Duodenal mucosa (tissue), 2 donors: ENCODE results near the gene BAIAP2L1.
A peak's percentile ranks its signal among the peaks of the same experiment; 100 is the strongest.

Experiments
- H3K27ac ChIP-seq: one replicate; pipeline ENCODE4 v1.7.0; 2013; ENCODE audit warnings: low read depth, low read length
- H3K27me3 ChIP-seq, 2 donors: one replicate each; pipeline ENCODE4 v1.7.0; 2013; ENCODE audit warnings: low read length in 2 of 2, control low read depth in 1 of 2; ENCODE audit not compliant: insufficient read depth in 2 of 2, control insufficient read depth in 1 of 2
- H3K36me3 ChIP-seq, 2 donors: one replicate each; pipeline ENCODE4 v1.7.0; 2013; ENCODE audit warnings: low read length in 2 of 2, control low read depth in 1 of 2; ENCODE audit not compliant: insufficient read depth in 2 of 2, control insufficient read depth in 1 of 2
- H3K4me1 ChIP-seq, 2 donors: one replicate each; pipeline ENCODE4 v1.7.0; 2013; ENCODE audit warnings: low read length in 2 of 2, control low read depth in 1 of 2; ENCODE audit not compliant: insufficient read depth in 2 of 2, control insufficient read depth in 1 of 2
- H3K4me3 ChIP-seq, 2 donors: one replicate each; pipeline ENCODE4 v1.7.0; 2013; ENCODE audit warnings: low read length in 2 of 2, low read depth in 1 of 2
- H3K9ac ChIP-seq, 2 donors: one replicate each; pipeline ENCODE4 v1.7.0; 2013; ENCODE audit warnings: low read length in 2 of 2, low read depth in 1 of 2
- H3K9me3 ChIP-seq, 2 donors: one replicate each; pipeline ENCODE4 v1.7.0; 2013; ENCODE audit warnings: low read length in 2 of 2, control low read depth in 1 of 2; ENCODE audit not compliant: control insufficient read depth in 1 of 2

The BAIAP2L1 gene

DNA sequence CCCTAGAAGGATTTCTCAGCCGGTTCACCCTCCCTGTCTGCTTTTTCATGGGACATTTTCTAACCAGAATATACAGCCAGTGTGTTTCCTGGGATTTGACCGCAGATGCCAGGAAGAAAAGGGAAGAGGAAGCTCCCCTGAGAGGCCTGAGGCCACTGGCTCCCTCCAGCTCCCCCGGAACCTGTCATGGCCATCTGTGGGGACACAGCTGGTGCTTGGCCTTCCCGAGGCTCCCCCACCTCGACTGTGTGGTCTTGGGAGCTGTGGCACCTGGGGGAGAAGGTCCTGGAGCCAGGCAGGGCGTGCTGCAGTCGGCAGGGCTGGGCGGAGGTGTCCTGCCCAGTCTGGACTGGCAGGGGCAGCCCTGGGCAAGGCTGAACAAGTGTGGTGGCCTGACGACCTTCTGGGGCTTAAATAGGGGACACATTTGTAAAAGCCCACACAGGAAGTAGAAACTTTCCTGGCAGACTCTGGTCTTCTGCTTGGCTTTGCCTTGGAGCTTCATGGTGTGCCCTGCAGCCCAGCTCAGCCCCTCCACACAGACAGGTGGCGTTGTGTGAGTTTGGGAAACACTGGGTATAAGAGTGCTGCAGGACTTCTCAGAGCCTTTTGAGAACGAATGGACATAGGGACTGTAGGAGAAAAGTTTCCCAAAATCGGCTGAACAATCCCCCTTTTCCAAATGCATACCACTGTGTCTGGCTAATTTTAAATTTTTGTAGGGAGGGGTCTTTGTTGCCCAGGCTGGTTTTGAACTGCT, 112.6 kb downstream of the BAIAP2L1 start:
- Histone ChIP-seq H3K27me3 (no peaks in the 10 kb centered on the region), H3K27ac (peak overlapping the region; percentile 5), H3K36me3 (peaks cover 26 to 36% of the 10 kb centered on the region in 2 donors), H3K9ac (peak overlapping the region in 1 of 2 donors; percentile 25), H3K4me3 (peak overlapping the region in 1 of 2 donors; percentile 2), H3K9me3 (no peaks in the 10 kb centered on the region), H3K4me1 (peaks cover 50 to 59% of the 10 kb centered on the region in 2 donors)

DNA sequence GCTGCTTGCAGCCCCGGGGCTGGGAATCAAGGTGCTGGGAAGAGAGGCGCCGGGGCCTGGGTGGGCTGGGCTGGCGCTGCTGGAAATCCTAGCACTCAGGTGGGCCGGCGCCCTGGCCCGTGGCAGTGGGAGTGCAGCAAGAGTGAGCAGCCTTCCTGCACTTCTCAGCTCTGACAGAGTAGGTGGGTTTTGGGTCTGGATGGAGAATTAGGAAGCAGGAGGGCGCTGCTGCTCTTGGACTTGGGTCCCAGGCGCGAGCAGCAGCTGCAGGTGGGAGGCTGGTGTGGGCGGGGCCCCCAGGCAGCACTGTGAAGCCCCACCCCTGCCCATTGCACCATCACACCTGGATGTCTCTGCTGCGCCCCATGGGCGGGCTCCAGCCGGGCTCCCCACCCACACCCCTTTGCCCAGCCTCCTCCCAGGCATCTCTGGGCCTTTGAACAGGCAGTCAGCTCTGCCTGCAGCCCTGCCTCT, 113.4 kb downstream of the BAIAP2L1 start:
- peaks cover 50 to 64% of the 10 kb centered on the region in 2 donors for H3K4me1 ChIP-seq
- H3K9me3 ChIP-seq = no peaks in the 10 kb centered on the region
- peaks cover 22 to 29% of the 10 kb centered on the region in 2 donors for H3K36me3 ChIP-seq
- H3K27ac ChIP-seq = peak overlapping the region; percentile 5
- H3K9ac ChIP-seq = peak overlapping the region in 1 of 2 donors; percentile 25
- peak overlapping the region; percentile 2 to 15 for H3K4me3 ChIP-seq
- H3K27me3 ChIP-seq = no peaks in the 10 kb centered on the region

DNA sequence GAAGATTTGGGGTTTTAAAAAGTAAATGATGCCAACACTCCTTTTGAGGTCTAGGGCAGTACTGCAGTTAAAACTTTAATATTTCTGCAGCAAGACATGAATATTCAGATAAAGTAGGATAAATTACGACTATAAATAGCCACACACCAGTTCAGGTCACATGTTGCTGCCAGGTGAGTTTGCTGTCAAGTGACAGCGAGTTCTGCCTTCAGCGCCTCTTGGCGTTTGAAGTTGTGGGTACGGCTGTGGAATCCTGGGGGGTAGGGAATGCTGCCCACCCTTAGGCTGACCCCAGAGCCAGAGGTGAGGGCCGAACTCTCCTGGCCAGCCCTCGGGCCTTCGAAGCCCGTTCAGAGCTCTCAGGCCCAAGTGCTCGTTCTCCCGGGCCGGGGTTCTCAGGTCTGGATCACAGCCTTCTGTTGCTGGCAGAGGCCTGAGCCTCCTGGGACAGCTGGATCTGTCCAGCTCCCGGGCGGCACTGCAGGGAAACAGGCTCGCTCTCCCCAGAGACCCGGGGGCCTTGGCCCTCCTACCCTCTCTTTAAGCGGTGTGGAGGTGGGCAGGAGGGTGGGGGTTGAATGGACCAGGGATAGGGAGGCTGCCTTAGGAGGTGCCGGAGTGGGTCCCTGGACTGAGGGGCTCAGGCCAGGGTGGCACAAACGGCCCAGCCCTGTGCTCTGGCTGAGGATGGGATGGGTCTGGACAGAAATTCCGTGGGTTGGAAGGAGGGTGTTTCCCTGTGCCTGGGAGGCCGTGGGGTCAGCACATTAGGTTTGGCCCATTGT, 114.0 kb downstream of the BAIAP2L1 start:
- Histone ChIP-seq H3K9ac (no peak overlapping the region), H3K4me3 (peak overlapping the region in 1 of 2 donors; percentile 93)

DNA sequence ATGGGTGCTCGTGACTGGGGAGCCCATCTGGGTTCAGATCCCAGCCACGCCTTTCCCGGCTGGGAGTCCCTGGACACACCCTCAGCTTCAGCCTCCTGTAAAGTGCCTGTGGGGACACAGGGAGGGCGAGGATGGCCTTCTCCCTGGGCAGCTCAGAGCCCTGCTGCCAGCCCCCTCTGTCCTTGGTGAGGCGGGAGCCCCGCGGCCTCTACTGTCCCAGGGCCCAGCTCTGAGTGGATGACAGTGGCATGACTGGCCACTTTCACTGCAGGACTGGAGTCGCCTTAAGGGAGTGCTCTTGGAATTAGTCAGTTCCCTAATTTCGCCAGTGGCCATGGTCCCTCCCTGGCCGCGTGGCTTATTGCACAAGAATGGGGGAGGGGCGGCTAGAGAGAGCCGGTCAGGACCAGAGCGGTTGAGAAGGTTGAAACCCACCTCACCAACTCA, 114.8 kb downstream of the BAIAP2L1 start:
- peaks cover 50 to 64% of the 10 kb centered on the region in 2 donors for H3K4me1 ChIP-seq
- H3K9ac ChIP-seq = peak overlapping the region; percentile 83 to 96

More for the DNA sequence above, 114.0 kb downstream of the BAIAP2L1 start:
- no peaks in the 10 kb centered on the region for H3K9me3 ChIP-seq
- no peaks in the 10 kb centered on the region for H3K27me3 ChIP-seq
- H3K36me3 ChIP-seq = peaks cover 20 to 23% of the 10 kb centered on the region in 2 donors
- peaks cover 50 to 64% of the 10 kb centered on the region in 2 donors for H3K4me1 ChIP-seq
- peak overlapping the region; percentile 95 for H3K27ac ChIP-seq

DNA sequence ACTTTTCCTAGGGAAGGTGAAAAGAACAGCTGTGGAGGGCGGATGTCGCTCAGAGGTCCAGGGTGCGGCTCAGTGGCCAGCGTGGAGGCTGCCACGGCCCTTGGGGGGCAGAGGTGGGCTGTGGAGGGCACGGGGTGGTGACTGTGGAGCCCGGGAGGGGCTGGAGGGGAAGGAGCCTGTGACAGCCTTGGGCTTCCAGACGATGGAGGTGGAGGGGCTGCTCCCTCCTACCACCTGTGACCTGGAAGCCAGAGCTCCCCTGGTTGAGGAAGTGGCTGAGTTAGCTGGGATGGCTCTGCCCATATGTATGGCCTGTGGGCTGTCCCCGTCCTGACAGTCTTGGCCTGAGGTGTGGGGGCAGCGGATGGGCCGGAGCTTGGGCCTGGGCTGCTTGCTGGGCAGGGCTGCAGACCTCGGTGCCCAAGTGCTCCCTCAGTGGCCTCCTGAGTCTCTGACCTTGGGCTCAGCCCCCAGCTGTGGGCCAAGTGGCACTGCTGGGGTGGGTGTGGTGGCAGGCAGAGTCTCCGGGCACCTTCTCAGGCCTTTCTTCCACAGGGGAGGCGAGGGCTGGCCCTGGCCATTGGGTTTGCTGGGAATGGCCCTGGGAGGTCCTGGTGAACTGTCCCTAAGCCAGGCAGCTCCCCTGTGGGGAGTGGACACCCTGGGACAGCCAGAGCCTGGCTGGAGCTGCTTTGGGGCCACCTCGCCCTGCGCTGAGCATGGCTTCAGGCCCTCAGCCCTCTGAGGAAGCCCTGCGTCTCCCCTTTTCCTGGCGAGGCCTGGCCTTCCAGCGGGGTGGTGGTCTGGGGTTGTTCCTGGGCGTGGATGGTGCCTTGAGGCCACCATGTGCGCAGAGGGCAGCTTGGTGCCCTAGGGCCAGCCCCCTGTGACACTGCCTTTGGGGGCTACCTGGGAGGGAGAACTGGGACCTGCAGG, 115.5 kb downstream of the BAIAP2L1 start:
- Histone ChIP-seq H3K27me3 (no peaks in the 10 kb centered on the region), H3K4me1 (peaks cover 50 to 70% of the 10 kb centered on the region in 2 donors), H3K36me3 (peaks cover 13 to 14% of the 10 kb centered on the region in 2 donors), H3K9me3 (no peaks in the 10 kb centered on the region), H3K4me3 (peak overlapping the region; percentile 76 to 93), H3K9ac (peak overlapping the region; percentile 83 to 96), H3K27ac (peak overlapping the region; percentile 95)

More for the DNA sequence above, 114.8 kb downstream of the BAIAP2L1 start:
- no peaks in the 10 kb centered on the region for H3K9me3 ChIP-seq
- H3K36me3 ChIP-seq = peaks cover 13 to 17% of the 10 kb centered on the region in 2 donors
- H3K4me3 ChIP-seq = peak overlapping the region; percentile 32 to 93
- peak overlapping the region; percentile 95 for H3K27ac ChIP-seq
- H3K27me3 ChIP-seq = no peaks in the 10 kb centered on the region

DNA sequence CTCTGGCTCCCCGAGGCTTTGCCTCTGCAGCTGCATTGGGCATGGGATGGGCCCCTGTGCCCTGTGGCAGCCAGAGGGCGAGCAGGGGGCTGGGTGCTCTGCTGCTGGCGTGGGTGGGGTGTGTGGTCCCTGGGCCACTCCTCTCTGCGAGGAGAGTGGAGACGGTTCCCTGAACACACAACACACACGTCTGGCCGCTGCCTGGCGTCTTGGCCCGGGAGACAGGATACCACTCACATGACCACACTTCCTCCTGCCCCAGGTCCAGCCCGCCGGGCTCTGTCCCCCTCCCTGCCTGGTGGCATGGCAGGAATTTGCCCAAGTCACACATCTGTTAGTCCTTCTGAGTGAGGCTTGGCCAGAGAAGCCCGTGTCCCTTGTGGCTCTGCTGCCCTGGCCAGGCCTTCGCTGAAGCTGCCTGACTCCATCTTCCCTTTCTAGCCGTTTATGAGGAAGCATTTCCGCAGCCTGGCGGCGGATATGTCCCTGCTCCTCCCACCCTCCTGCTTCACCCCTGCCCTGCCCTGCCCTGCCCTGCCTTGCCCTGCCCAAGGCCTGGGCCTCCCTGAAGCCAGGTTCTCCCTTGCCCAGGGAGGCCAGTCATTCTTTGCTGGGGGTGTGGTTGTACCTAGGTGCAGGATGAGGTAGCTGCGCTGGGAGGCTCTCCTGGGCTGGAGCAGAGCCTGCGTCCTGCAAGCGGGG, 116.4 kb downstream of the BAIAP2L1 start:
- Histone ChIP-seq H3K27me3 (no peaks in the 10 kb centered on the region), H3K27ac (peak overlapping the region; percentile 95), H3K4me1 (peaks cover 50 to 71% of the 10 kb centered on the region in 2 donors), H3K36me3 (peaks cover 8% of the 10 kb centered on the region in 2 donors), H3K9me3 (no peaks in the 10 kb centered on the region), H3K4me3 (peak overlapping the region; percentile 76 to 93), H3K9ac (peak overlapping the region; percentile 83 to 96)

DNA sequence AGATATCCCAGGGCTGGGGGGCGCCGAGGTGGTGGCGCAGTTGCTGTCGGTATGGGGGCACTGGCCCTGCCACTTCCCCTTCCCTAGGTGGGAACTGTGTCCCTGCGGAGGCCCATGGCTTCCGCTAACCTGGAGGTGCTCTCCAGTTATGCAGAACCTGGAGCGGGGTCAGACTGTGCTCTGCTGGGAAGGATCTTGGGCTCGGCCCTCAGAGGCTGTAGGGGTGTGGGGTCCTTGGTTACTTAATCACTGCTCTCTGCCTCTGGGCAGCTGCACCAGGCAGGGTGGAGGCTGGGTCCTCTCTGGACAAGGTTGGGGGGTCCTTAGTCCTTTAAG, 117.0 kb downstream of the BAIAP2L1 start:
- peak overlapping the region; percentile 83 to 96 for H3K9ac ChIP-seq
- H3K27ac ChIP-seq = peak overlapping the region; percentile 95
- H3K4me1 ChIP-seq = peaks cover 50 to 66% of the 10 kb centered on the region in 2 donors
- H3K4me3 ChIP-seq = peak overlapping the region; percentile 76 to 93
- H3K9me3 ChIP-seq = no peaks in the 10 kb centered on the region
- no peaks in the 10 kb centered on the region for H3K27me3 ChIP-seq
- peaks cover 8% of the 10 kb centered on the region in 2 donors for H3K36me3 ChIP-seq

DNA sequence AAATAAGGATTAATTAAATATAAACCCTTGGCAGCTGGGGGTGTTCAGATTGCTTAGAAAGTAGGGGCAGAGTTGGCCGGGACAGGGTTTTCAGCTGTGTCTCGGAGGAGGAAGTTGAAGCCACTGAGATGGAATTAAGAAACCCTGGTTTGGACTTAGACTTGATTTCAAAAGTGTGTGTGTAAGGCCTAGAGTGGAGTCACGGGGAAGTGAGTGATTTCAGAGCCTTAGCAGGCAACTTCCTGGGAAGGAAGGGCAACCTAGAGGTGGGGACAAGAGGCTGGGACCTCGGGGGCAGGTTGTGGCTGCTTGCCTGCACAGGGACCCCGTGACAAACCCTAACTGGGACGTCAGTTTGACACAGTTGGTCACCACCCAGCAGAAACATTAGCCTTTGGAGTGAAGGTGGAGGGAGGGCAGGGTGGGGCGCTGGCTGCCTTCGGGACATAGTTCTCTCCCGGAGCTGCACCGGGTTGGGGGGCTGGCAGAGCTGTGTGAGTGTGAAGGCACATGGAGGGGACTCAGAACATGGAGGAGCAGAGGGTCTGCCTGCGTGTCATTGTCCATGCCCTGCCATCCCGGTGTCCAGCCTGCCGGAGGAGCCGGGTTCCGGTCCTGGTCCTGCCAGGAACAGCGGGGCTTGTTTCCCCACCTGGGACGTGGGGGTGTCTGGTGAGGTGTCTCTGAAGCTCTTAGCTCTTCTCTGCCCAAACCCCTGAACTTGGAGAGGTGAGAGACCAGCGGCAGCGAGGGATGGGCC, 117.6 kb downstream of the BAIAP2L1 start:
- peak overlapping the region; percentile 83 to 96 for H3K9ac ChIP-seq
- H3K27me3 ChIP-seq = no peaks in the 10 kb centered on the region
- H3K36me3 ChIP-seq = peaks cover 3 to 8% of the 10 kb centered on the region in 2 donors
- peak overlapping the region; percentile 76 to 93 for H3K4me3 ChIP-seq
- peak overlapping the region; percentile 95 for H3K27ac ChIP-seq
- H3K4me1 ChIP-seq = peaks cover 52 to 65% of the 10 kb centered on the region in 2 donors
- H3K9me3 ChIP-seq = no peaks in the 10 kb centered on the region
